HCT116 (cell line): Measurements from ENCODE around the gene SLC28A2. TPM values are rescaled to one million over a fixed set of nuclear protein-coding genes. Genes with fewer than 3 reads are reported as not detected.

Experiments used
- ATAC-seq: fragments of 200-7000 bp; cut with Tn5 transposase; 2 replicates; pipeline ENCODE4 v1.9.1; 2020; ENCODE audit warnings: mild to moderate bottlenecking, moderate library complexity
- BruUV-seq: library from RNA; stranded (reverse); fragments of 400-500 nt; replicated peaks from 2 replicates; lab custom pipeline; 2021; lab: Mats Ljungman, UMichigan
- CTCF ChIA-PET: fragments of 300-600 bp; sonication (Branson Sonifier 250); formaldehyde crosslinking; loops from one replicate; lab custom pipeline; 2021; ENCODE audit warnings: antibody characterized with exemption; lab: Charles Lee
- POLR2A ChIA-PET: fragments of 300-600, 350-600 bp; sonication (Branson Sonifier 250); formaldehyde crosslinking; loops from one replicate; lab custom pipeline; 2021; ENCODE audit warnings: antibody characterized with exemption; lab: Charles Lee
- RAD21 ChIA-PET, 2 experiments: fragments of 300-600 bp; sonication (Branson Sonifier 250); formaldehyde crosslinking; loops; one replicate each; lab custom pipeline; 2023; ENCODE audit warnings: low total read pairs in 2 of 2; ENCODE audit not compliant: uncharacterized antibody in 2 of 2, unreplicated experiment in 2 of 2, low non-redundant PET in 1 of 2; lab: Charles Lee
- DNase-seq: peaks from one replicate; pipeline ENCODE4 v3.0.0-alpha.2; 2010; ENCODE audit warnings: low read depth, low spot score
- H2AFZ ChIP-seq: fragments of 200-600 bp; shearing (Covaris generic), sonication (generic); 2 replicates; pipeline ENCODE4 v1.6.1; 2017; ENCODE audit warnings: low read depth, mixed run types, mixed read lengths, antibody characterized with exemption, low read length; ENCODE audit not compliant: poor library complexity, severe bottlenecking
- H3K27ac ChIP-seq: 2 replicates; pipeline ENCODE4 v1.5.1; 2012; ENCODE audit warnings: low read depth, low read length
- H3K27me3 ChIP-seq: fragments of 200-600 bp; sonication (generic); 2 replicates; pipeline ENCODE4 v1.6.1; 2016; ENCODE audit warnings: mixed run types, low read length, mixed read lengths; ENCODE audit not compliant: insufficient read depth
- H3K36me3 ChIP-seq, 2 experiments: fragments of 200-500 bp in 1 of 2; fragments of 200-600 bp in 1 of 2; sonication (Bioruptor generic) in 1 of 2; sonication (generic) in 1 of 2; 2 replicates each; pipeline versions ENCODE4 v1.5.1 to v1.6.1; 2014 to 2016; ENCODE audit warnings: low read length in 2 of 2, inconsistent platforms in 1 of 2, mixed read lengths in 1 of 2, mixed run types in 1 of 2; ENCODE audit not compliant: insufficient read depth in 2 of 2, control insufficient read depth in 1 of 2
- H3K4me1 ChIP-seq, 2 experiments: fragments of 200-600 bp in 1 of 2; sonication (generic) in 1 of 2; 2 replicates each; pipeline versions ENCODE4 v1.5.1 to v1.6.1; 2012 to 2017; ENCODE audit warnings: low read length in 2 of 2, inconsistent platforms in 1 of 2, mild to moderate bottlenecking in 1 of 2, mixed read lengths in 1 of 2, mixed run types in 1 of 2, moderate library complexity in 1 of 2; ENCODE audit not compliant: insufficient read depth in 2 of 2, control insufficient read depth in 1 of 2
- H3K4me2 ChIP-seq: fragments of 200-600 bp; sonication (generic); 2 replicates; pipeline ENCODE4 v1.6.1; 2017; ENCODE audit warnings: mixed run types, low read length, mixed read lengths
- H3K4me3 ChIP-seq, 2 experiments: fragments of 200-600 bp in 1 of 2; sonication (generic) in 1 of 2; replicated peaks in 1 of 2; 2 replicates each; pipeline ENCODE4 v1.5.1; 2011 to 2016; ENCODE audit warnings: low read length in 2 of 2, control low read depth in 1 of 2, low read depth in 1 of 2, mild to moderate bottlenecking in 1 of 2, mixed read lengths in 1 of 2, mixed run types in 1 of 2
- H3K79me2 ChIP-seq: fragments of 200-600 bp; sonication (generic); 2 replicates; pipeline ENCODE4 v1.6.1; 2017; ENCODE audit warnings: mild to moderate bottlenecking, mixed run types, low read length, moderate library complexity, mixed read lengths; ENCODE audit not compliant: insufficient read depth
- H3K9ac ChIP-seq: fragments of 200-600 bp; sonication (generic); 2 replicates; pipeline ENCODE4 v1.6.1; 2016; ENCODE audit warnings: low read length, mixed read lengths
- H3K9me2 ChIP-seq: fragments of 200-600 bp; sonication (generic), shearing (Covaris generic); 2 replicates; pipeline ENCODE4 v1.6.1; 2017; ENCODE audit warnings: mixed run types, mild to moderate bottlenecking, moderate library complexity; ENCODE audit not compliant: insufficient read depth
- H3K9me3 ChIP-seq, 2 experiments: fragments of 200-500 bp in 1 of 2; fragments of 200-600 bp in 1 of 2; sonication (Bioruptor generic) in 1 of 2; sonication (generic) in 1 of 2; 2 replicates each; pipeline ENCODE4 v1.6.1; 2014 to 2017; ENCODE audit warnings: low read length in 2 of 2, mixed read lengths in 2 of 2, inconsistent platforms in 1 of 2, low read depth in 1 of 2, mild to moderate bottlenecking in 1 of 2, mixed run types in 1 of 2, moderate library complexity in 1 of 2; ENCODE audit not compliant: control insufficient read depth in 1 of 2, insufficient read depth in 1 of 2
- H4K20me1 ChIP-seq: fragments of 200-600 bp; sonication (generic), shearing (Covaris generic); 2 replicates; pipeline ENCODE4 v1.6.1; 2017; ENCODE audit warnings: mixed run types, mild to moderate bottlenecking, moderate library complexity; ENCODE audit not compliant: insufficient read depth
- CBX3 ChIP-seq: IDR thresholded peaks from 2 replicates; pipeline ENCODE4 v1.6.1; 2012; ENCODE audit warnings: low read depth
- CEBPB ChIP-seq: IDR thresholded peaks from 2 replicates; pipeline ENCODE4 v1.6.1; 2012; ENCODE audit warnings: low read depth
- EGR1 ChIP-seq: IDR thresholded peaks from 2 replicates; pipeline ENCODE4 v1.6.1; 2012; ENCODE audit warnings: low read depth
- FOSL1 ChIP-seq: IDR thresholded peaks from 2 replicates; pipeline ENCODE4 v1.6.1; 2012; ENCODE audit warnings: low read depth
- POLR2A ChIP-seq: IDR thresholded peaks from 2 replicates; pipeline ENCODE4 v1.7.0; 2011; ENCODE audit warnings: borderline replicate concordance; ENCODE audit not compliant: insufficient read depth, insufficient read length; ENCODE audit errors: extremely low read depth
- POLR2AphosphoS5 ChIP-seq: IDR thresholded peaks from 2 replicates; pipeline ENCODE4 v1.6.1; 2011; ENCODE audit warnings: mild to moderate bottlenecking, low read depth, low read length, moderate library complexity
- SIN3A ChIP-seq: IDR thresholded peaks from 2 replicates; pipeline ENCODE4 v1.6.1; 2012; ENCODE audit warnings: low read depth
- YY1 ChIP-seq: IDR thresholded peaks from 2 replicates; pipeline ENCODE4 v1.6.1; 2011; ENCODE audit warnings: low read length, low read depth, moderate library complexity, mild to moderate bottlenecking; ENCODE audit not compliant: insufficient replicate concordance; ENCODE audit errors: extremely low read depth
- ZBTB33 ChIP-seq: IDR thresholded peaks from 2 replicates; pipeline ENCODE4 v1.6.1; 2011; ENCODE audit warnings: mild to moderate bottlenecking, low read length, moderate library complexity; ENCODE audit not compliant: insufficient replicate concordance; ENCODE audit errors: extremely low read depth
- ZFX ChIP-seq: fragments of 450-650 bp; IDR thresholded peaks from 2 replicates; pipeline ENCODE4 v1.6.1; 2017
- ZNF274 ChIP-seq: fragments of 200-500 bp; sonication (Bioruptor generic); IDR thresholded peaks from 2 replicates; pipeline ENCODE4 v1.6.1; 2014; ENCODE audit warnings: mild to moderate bottlenecking, low read depth, low read length, inconsistent platforms
- intact Hi-C: fragments of 100-400 bp; cut with micrococcal nuclease; formaldehyde crosslinking; loops from 2 replicates; pipeline ENCODE4 v1.10.0; 2022
- total RNA-seq: library from RNA; stranded (reverse); gene quantifications from one replicate; pipeline ENCODE4 v1.2.1, GENCODE V29; 2021; ENCODE audit not compliant: unreplicated experiment
- TF ChIP-seq, protein P1 (sequence below): IDR thresholded peaks from 2 replicates; pipeline ENCODE4 v1.6.1; 2012; ENCODE audit warnings: low read depth
- TF ChIP-seq, protein P2 (sequence below): IDR thresholded peaks from 2 replicates; pipeline ENCODE4 v1.6.1; 2012

SLC28A2 gene
- total RNA-seq, 1 experiment from 2014 or later, result not detected

DNA sequence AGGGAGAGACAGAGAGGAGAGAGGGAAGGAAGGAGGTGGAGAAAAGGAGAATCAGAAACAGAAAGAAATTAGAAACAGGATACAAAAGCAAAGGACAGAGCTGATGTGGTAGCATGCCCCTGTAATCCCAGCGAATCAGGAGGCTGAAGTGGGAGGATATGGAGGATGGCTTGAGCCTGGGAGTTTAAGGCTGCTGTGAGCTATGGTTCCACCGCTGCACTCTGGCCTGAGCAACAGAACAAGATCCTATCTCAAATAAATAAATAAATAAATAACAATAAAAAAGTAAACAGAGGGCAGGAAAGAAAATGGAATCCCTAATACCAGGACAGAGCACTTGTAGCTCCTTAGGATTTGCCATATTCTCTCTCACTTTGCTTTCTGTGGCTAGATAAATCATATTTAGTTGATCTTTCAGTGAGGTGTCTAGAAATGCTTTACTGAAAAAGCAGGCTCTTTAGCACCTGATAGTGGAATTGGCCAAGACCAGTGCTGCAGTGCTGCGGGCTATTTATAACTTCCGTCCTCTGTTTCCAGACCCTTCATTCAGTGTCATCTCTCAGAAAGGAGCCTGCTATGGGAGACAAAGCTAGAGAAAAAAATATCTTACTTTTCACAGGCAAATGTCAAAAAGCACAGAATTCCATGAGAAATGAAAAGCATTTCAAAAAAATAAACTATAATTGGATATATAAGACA lies 20.0 kb upstream of the SLC28A2 start:
- no peaks in the 10 kb centered on the region for H3K9me2 ChIP-seq
- RAD21 ChIA-PET, result no interaction called here
- BruUV-seq, result no TSS peak
- no peak overlapping the region for H3K4me3 ChIP-seq
- no peaks in the 10 kb centered on the region for H3K79me2 ChIP-seq
- no peaks in the 10 kb centered on the region for H3K27me3 ChIP-seq
- no peak overlapping the region for H3K27ac ChIP-seq
- no peak overlapping the region for H3K4me2 ChIP-seq
- no peaks in the 10 kb centered on the region for H3K36me3 ChIP-seq
- TF ChIP-seq CEBPB (no peak), POLR2AphosphoS5 (no peak), EGR1 (no peak), FOSL1 (no peak), ZNF274 (no peak), YY1 (no peak), CBX3 (no peak), POLR2A (no peak), ZBTB33 (no peak), ZFX (no peak), SIN3A (no peak)
- TF ChIP-seq, protein P1, sequence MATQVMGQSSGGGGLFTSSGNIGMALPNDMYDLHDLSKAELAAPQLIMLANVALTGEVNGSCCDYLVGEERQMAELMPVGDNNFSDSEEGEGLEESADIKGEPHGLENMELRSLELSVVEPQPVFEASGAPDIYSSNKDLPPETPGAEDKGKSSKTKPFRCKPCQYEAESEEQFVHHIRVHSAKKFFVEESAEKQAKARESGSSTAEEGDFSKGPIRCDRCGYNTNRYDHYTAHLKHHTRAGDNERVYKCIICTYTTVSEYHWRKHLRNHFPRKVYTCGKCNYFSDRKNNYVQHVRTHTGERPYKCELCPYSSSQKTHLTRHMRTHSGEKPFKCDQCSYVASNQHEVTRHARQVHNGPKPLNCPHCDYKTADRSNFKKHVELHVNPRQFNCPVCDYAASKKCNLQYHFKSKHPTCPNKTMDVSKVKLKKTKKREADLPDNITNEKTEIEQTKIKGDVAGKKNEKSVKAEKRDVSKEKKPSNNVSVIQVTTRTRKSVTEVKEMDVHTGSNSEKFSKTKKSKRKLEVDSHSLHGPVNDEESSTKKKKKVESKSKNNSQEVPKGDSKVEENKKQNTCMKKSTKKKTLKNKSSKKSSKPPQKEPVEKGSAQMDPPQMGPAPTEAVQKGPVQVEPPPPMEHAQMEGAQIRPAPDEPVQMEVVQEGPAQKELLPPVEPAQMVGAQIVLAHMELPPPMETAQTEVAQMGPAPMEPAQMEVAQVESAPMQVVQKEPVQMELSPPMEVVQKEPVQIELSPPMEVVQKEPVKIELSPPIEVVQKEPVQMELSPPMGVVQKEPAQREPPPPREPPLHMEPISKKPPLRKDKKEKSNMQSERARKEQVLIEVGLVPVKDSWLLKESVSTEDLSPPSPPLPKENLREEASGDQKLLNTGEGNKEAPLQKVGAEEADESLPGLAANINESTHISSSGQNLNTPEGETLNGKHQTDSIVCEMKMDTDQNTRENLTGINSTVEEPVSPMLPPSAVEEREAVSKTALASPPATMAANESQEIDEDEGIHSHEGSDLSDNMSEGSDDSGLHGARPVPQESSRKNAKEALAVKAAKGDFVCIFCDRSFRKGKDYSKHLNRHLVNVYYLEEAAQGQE, result no peak
- TF ChIP-seq, protein P2, sequence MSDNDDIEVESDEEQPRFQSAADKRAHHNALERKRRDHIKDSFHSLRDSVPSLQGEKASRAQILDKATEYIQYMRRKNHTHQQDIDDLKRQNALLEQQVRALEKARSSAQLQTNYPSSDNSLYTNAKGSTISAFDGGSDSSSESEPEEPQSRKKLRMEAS, result no peak
- intact Hi-C loops, result no loop called here
- DNase-seq (no peak), ATAC-seq (no peak)
- no peak overlapping the region for H3K9ac ChIP-seq
- CTCF ChIA-PET, result interaction anchor here (0.8 kb wide), 1 partner anchor 28 kb away, joined by 3 read pairs; no protein-coding TSS in a partner anchor
- H3K9me3 ChIP-seq, result peaks cover 4 to 6% of the 10 kb centered on the region in 2 experiments; a peak in 2 of 4 replicates
- no peaks in the 10 kb centered on the region for H4K20me1 ChIP-seq
- POLR2A ChIA-PET, result no interaction called here
- H3K4me1 ChIP-seq, result no peaks in the 10 kb centered on the region
- H2AFZ ChIP-seq, result no peak overlapping the region
